OCI-M1 (cell line): ENCODE data around the gene OVCH2.
"Not testable (repeated sequence)": the region's sequence is repeated elsewhere in the genome, so short reads cannot be mapped to it uniquely, and the experiment has no call there.

ENCODE experiments used
- DNase-seq: peaks from one replicate; lab custom pipeline; 2025; lab: John Stamatoyannopoulos, UW

Gene OVCH2

DNA sequence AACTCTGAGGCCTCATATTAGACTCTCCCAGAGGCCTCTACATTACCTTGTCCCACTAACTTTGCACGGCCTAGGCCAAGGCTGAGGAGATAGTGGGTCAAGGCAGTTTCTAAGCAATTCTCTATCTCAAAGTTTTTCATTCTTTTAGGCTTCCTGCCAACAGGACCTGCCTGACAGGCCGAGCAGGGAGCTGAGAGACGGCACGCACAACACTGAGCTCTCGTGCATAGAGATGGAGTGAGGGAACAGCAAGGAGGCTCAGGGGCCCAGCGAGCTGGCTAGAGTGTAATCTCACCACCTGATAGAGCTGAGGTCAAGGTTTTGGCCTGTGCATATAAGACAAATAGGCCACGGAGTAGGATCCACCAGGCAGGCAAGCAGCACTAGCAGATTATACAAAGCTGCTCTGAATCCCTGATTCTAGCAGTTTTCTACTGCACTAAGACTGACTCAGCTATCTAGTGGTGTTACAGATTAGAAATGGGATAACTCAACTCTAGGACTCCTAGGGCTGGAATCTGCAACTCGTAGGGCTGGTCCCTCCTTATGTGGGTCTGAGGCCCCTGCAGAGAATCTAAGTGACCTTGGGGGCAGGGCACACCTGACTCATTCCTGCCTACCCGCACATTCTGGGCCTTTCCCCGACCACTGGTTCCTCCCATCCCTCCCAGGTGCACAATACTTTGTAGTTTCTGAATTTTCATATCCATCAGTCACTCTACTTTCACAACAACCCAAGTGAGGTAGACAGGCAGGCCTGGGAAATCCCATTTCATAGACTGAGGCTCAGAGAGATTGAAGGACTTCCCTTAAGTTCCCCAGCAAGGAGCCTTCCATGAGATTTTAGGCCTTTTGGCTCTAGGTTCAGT is 34.7 kb downstream of the OVCH2 start:
- no peak for DNase-seq

DNA sequence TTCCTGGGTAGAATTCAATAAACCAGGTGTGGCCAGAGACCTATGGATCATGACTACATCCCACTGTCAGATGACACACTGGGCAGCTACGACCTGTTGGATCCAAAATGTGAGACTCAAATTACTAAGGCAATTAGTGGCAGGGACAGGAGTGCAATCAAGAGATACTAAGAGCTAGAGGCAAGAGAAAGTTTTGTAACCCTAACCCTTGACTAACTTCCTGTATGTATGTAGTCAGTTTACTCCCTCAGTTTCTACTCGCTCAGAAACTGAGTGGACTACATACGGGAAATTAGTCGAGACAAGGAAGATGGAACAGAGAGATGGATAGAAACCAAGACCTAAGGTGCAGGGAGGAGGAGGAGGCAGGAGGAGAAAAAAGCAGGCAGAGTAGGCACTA is 35.6 kb downstream of the OVCH2 start:
- DNase-seq = no peak

DNA sequence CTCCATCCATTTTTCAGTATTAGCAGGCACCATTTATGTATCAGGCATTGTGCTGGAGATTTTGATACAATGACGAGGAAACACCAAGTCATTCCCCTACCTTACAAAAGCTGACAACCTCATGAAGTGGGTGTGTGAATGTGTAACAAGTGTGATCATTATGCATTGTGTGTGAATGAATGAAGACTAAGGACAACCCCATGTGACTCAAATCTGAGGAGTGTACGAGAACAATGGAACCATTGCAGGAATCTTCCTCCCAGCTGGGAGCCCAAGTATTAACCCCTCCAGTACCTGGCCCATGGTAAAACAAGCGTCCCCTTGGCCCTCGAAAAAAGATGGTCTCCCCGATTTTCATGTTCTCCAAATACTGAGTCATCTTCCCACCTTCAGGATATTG is 37.4 kb downstream of the OVCH2 start:
- no peak for DNase-seq

- no peak for DNase-seq
These were observed 37.8 kb downstream of the OVCH2 start for GRCh38 chr11:7668464-7668863.

DNA sequence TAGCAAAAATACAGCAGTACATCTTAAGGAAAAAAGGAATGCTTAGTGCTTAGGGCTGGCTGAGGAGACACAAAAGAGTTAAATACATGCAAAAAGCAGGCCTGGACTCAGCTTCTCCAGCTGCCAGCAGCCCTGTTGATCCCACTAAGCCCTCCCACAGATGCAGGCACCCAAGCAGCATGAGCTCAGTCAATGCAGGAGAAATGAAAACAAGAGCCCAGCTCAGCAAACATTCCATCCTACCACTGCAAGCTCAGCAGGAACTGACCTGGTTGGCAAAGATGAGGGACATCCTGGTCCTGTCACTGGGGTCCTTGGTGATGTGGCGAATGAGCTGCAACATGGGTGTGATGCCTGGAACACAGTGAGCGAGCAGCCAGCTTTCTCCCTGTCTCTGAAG is 38.8 kb downstream of the OVCH2 start:
- no peak for DNase-seq

- DNase-seq = no peak
These were observed 39.9 kb downstream of the OVCH2 start for GRCh38 chr11:7666292-7666866.

DNA sequence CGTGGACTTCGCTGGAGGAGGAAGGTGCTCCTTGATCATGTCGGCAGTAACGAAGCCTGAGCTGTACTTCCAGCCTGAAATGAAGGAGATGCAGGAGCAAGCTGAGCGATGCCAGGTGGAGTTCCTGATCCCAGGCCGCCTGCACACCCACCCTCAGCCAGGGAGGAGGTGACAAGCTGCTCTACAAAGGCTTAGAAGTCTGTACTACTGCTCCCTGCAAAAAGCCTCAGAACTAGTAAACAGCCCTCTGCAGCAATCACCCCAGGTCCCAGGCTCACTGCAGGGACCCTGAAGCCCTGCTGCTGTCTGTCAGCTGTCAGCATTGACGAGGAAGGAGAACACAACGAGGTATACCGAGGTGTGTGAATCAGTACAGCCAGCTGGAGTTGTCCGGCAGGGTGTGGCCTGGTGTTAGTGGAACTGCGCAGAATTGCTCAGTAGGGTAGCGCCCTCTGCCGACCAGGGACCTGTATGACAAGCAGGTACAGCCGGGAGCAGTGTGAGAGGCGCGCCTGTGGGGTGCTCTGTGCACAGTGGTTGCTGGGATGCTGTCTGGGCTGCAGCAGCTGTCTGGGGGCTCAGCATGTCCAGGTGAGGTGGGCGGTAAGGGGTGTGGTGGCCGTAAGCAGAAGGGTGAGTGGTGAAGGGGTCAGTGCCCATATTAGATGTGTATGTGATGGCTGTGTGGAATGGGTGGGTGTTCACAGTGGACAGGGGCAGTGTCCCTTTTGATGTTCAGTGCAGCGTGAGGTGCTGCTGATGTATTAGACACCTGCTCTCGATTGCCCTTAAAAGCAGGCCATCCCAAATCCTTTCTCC is 40.6 kb downstream of the OVCH2 start:
- DNase-seq = peak; percentile 81

GRCh38 chr11:7664867-7665266 is 41.4 kb downstream of the OVCH2 start:
- no peak for DNase-seq

DNA sequence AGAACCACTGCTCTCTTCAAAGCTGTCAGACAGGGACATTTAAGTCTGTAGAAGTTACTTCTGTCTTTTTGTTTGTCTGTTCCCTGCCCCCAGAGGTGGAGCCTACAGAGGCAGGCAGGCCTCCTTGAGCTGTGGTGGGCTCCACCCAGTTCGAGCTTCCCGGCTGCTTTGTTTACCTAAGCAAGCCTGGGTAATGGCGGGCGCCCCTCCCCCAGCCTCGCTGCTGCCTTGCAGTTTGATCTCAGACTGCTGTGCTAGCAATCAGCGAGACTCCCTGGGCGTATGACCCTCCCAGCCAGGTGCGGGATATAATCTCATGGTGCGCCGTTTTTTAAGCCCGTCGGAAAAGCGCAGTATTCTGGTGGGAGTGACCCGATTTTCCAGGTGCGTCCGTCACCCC is 42.7 kb downstream of the OVCH2 start:
- DNase-seq = not testable (repeated sequence)

DNA sequence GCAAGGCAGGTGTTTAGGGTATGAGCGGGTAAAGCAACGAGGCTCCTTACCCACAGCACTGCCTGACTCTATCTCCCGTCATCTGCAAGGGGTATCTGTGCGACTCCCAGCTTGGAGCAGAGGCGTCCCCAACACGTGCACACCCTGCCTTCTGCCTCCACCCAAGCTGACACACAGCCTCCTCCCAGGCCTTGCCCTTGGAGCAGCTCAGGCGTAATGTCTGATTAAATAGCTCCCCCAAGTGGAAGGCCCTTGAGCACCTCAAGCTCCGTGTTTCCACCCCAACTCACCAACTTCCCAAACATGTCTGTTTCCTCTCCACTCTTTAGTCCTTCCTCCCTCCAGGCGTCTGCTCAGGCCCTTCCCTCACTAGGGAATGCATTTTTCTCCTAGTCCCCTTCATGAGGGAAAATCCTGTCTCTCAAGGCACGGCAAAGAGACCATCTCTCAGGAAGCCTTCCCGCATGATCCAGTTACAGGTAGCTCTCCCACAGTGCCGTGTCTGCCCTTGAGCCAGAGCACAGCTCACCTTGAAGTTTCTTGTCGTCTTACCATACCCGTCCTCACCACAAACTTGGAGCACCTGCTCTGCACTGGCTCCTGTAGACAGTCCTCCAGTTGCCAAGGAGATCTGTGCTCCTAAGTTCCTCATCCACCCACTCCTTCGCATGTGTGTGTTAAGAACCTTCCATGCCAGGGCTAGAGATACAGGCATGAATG is 48.8 kb downstream of the OVCH2 start:
- peak; percentile 72 for DNase-seq

- DNase-seq = no peak
These were observed 49.6 kb downstream of the OVCH2 start for GRCh38 chr11:7656704-7657103.

GRCh38 chr11:7655253-7656217 is 50.7 kb downstream of the OVCH2 start:
- DNase-seq = no peak

DNA sequence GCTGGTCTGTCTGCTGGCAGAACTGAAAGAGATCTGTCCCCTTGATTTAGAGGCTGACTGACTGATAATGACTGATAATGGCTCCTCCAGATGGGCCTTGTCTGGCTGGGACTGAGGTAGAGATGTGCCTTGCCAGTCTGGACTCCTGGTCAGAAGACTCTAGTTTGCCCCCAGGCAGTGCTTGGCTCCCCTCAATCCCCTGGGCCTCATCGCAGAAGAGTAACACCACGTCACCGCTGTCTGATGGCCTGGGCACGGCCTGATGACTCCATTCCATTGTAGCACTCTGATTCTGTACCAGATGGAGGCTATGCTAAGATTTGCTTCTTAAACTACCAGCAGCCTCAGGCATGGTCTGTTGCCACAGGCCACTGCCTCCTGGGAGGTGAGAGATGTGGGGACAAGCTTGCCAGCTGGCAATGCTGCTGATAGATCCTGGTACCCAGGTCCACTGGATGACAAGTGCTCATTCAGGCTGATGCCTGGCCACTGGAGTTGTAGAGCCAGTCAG is 52.0 kb downstream of the OVCH2 start:
- DNase-seq = no peak

DNA sequence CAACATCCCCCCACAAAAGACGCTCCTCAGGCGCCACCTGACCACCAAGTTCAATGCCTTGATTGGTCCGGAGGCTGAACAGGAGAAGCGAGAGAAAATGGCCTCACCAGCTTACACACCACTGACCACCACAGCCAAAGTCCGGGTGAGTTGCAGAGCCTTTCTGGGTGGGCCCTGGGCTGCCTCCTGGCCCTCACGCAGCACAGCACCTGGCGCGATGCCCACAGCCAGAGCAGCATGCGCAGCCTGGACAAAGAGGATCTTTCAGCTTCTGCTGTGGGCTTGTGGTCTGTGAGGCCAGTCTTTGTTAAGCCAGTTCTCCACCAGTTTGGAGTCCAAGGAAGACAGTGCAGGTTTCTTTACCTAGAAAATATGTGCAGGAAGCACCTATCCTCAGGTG is 54.6 kb downstream of the OVCH2 start:
- no peak for DNase-seq

- peak; percentile 84 for DNase-seq
These were observed 55.1 kb downstream of the OVCH2 start for GRCh38 chr11:7651140-7651551.

DNA sequence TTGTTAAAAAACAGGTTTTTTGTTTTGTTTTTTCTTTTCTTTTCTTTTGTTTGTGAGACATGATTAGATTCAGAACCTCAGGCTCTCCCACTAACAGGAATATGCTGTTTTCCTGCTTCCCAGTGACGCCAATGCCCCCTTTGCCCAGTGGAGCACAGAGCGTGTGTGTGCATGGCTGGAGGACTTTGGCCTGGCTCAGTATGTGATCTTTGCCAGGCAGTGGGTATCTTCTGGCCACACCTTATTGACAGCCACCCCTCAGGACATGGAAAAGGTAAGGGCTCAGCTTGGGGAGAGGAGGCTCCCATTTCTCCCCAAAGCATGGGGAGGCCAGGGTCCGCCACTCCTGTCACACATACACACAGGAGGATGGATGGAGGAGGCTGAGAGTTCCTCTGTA is 58.0 kb downstream of the OVCH2 start:
- no peak for DNase-seq

- no peak for DNase-seq
These were observed 59.4 kb downstream of the OVCH2 start for GRCh38 chr11:7646866-7647265.

GRCh38 chr11:7645206-7645605 is 61.1 kb downstream of the OVCH2 start:
- no peak for DNase-seq

DNA sequence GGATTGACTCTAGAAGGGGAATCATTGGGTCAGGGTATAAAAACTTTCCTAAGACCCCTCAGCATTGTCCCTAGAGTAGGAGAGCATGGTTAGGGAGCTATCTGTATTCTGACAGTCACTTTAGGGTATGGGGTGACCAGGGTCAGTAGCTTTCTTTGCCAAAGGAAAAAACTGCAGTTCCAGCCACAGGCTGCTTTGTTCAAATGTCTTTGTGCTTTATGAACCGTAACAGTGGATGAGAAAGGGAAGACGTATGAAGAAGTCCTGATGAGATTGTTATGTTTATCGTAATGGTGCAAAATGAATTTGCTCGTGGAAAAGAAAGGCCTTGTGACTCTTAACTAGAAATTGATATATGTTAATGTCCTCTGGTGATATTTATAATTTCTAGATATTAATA is 63.0 kb downstream of the OVCH2 start:
- DNase-seq = no peak

GRCh38 chr11:7642747-7643146 is 63.5 kb downstream of the OVCH2 start:
- no peak for DNase-seq

- no peak for DNase-seq
These were observed 65.5 kb downstream of the OVCH2 start for GRCh38 chr11:7640816-7641215.
